Measurements from ENCODE around the gene FLOT1. TPM values are rescaled to one million over a fixed set of nuclear protein-coding genes. Genes with fewer than 3 reads are reported as not detected.
"Not testable (repeated sequence)": the region's sequence is repeated elsewhere in the genome, so short reads cannot be mapped to it uniquely, and the experiment has no call there.

Gene FLOT1
- total RNA-seq, 2 donors from 2014 or later: 135 to 177 TPM

DNA sequence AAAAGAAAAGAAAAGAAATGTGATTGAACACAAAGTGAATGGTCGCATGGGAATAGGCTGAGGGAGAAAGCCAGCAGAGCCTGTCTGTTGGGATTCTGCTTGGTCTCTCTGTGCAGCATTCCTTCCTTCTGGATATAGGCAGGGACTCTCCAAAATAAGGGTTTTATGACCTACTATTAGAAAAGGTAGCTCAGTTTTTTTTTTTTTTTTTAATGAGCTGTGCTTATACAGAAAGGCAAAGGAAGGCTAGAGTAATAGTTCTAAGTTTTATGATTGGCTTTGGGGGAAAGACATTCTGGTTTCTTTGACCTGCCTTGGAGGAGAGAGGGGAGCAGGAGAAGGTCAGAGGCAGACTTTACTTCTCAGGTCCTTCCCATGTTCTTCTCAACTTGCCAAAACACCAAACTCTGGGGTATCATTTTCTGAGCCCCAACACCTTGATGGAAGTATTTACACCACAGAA, 20.7 kb upstream of the FLOT1 start:
- Histone ChIP-seq H3K27me3 (replicated peaks; ENCODE audit: insufficient read depth) (no peaks in the 10 kb centered on the region), H3K36me3 (no peaks in the 10 kb centered on the region), H3K27ac (no peak overlapping the region), H3K4me1 (ENCODE audit: control insufficient read depth in 1 of 2, low read depth in 2 of 2) (peaks cover 14 to 39% of the 10 kb centered on the region in 2 donors), H3K4me3 (no peak overlapping the region), H3K9me3 (no peaks in the 10 kb centered on the region)
- TF ChIP-seq CTCF (IDR thresholded peaks at IDR 0.05): no peak
- DNase-seq (ENCODE audit: low spot score): no peak
- no peak for ATAC-seq (ENCODE audit: insufficient number of reproducible peaks, low FRiP score, low read depth)

- DNase-seq (ENCODE audit: low spot score): no peak
- Histone ChIP-seq H3K27ac (no peak overlapping the region), H3K27me3 (replicated peaks; ENCODE audit: insufficient read depth) (no peaks in the 10 kb centered on the region), H3K9me3 (no peaks in the 10 kb centered on the region), H3K4me1 (ENCODE audit: control insufficient read depth in 1 of 2, low read depth in 2 of 2) (peaks cover 14 to 39% of the 10 kb centered on the region in 2 donors), H3K4me3 (no peak overlapping the region), H3K36me3 (no peaks in the 10 kb centered on the region)
- TF ChIP-seq CTCF (IDR thresholded peaks at IDR 0.05): no peak
- no peak for ATAC-seq (ENCODE audit: insufficient number of reproducible peaks, low FRiP score, low read depth)
Observed at GRCh38 chr6:30761791-30762429, 19.4 kb upstream of the FLOT1 start.

GRCh38 chr6:30760549-30760948, 18.1 kb upstream of the FLOT1 start:
- Histone ChIP-seq H3K36me3 (no peaks in the 10 kb centered on the region), H3K4me1 (ENCODE audit: control insufficient read depth in 1 of 2, low read depth in 2 of 2) (peaks cover 14 to 45% of the 10 kb centered on the region in 2 donors), H3K9me3 (no peaks in the 10 kb centered on the region), H3K27ac (no peak overlapping the region), H3K27me3 (replicated peaks; ENCODE audit: insufficient read depth) (no peaks in the 10 kb centered on the region), H3K4me3 (no peak overlapping the region)
- ATAC-seq (ENCODE audit: insufficient number of reproducible peaks, low FRiP score, low read depth): no peak
- TF ChIP-seq CTCF (IDR thresholded peaks at IDR 0.05): no peak
- no peak for DNase-seq (ENCODE audit: low spot score)

DNA sequence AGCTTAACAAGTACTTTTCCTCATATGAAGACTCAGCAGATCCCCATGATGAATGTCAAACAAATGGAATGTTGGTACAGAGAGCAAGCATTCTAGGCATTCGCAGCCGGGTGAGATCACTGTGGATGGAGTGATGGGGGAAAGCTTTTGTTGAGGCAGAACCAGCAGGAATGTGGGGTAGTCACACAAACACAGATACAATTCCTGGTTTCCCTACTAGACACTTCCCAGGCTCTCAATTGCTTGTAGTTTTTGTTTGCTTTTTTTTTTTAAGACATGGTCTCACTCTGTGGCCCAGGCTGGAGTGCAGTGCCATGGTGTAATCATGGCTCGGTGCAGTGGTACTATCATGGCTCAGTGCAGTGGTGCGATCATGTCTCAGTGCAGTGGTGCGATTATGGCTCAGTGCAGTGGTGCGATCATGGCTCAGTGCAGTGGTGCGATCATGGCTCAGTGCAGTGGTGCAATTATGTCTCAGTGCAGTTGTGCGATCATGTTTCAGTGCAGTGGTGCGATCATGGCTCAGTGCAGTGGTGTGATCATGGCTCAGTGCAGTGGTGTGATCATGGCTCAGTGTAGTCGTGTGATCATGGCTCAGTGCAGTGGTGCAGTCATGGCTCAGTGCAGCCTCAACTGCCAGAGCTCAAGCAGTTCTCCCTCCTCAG, 17.2 kb upstream of the FLOT1 start:
- TF ChIP-seq CTCF (IDR thresholded peaks at IDR 0.05): no peak
- H3K9me3 ChIP-seq: no peaks in the 10 kb centered on the region
- H3K36me3 ChIP-seq: no peaks in the 10 kb centered on the region
- H3K27ac ChIP-seq: peak overlapping the region; percentile 13 to 74
- DNase-seq (ENCODE audit: low spot score) (no peak), ATAC-seq (ENCODE audit: insufficient number of reproducible peaks, low FRiP score, low read depth) (peak; percentile 67)
- H3K4me1 ChIP-seq (ENCODE audit: control insufficient read depth in 1 of 2, low read depth in 2 of 2): peaks cover 14 to 50% of the 10 kb centered on the region in 2 donors
- H3K4me3 ChIP-seq: no peak overlapping the region
- H3K27me3 ChIP-seq (replicated peaks; ENCODE audit: insufficient read depth): no peaks in the 10 kb centered on the region

GRCh38 chr6:30757261-30757904, 14.9 kb upstream of the FLOT1 start:
- no peak for TF ChIP-seq CTCF (IDR thresholded peaks at IDR 0.05)
- peaks cover 19 to 58% of the 10 kb centered on the region in 2 donors for H3K4me1 ChIP-seq (ENCODE audit: control insufficient read depth in 1 of 2, low read depth in 2 of 2)
- no peak for ATAC-seq (ENCODE audit: insufficient number of reproducible peaks, low FRiP score, low read depth)
- no peak overlapping the region for H3K27ac ChIP-seq
- no peak overlapping the region for H3K4me3 ChIP-seq
- no peaks in the 10 kb centered on the region for H3K36me3 ChIP-seq
- DNase-seq (ENCODE audit: low spot score): no peak
- no peaks in the 10 kb centered on the region for H3K9me3 ChIP-seq
- H3K27me3 ChIP-seq (replicated peaks; ENCODE audit: insufficient read depth): no peaks in the 10 kb centered on the region

- not testable (repeated sequence) for ATAC-seq (ENCODE audit: insufficient number of reproducible peaks, low FRiP score, low read depth); H3K4me3 ChIP-seq; H3K27ac ChIP-seq; DNase-seq (ENCODE audit: low spot score); H3K9me3 ChIP-seq; H3K36me3 ChIP-seq; H3K27me3 ChIP-seq (replicated peaks; ENCODE audit: insufficient read depth)
- H3K4me1 ChIP-seq (ENCODE audit: control insufficient read depth in 1 of 2, low read depth in 2 of 2): peaks cover 25 to 63% of the 10 kb centered on the region in 2 donors
Observed at GRCh38 chr6:30756405-30757003, 14.0 kb upstream of the FLOT1 start.
